Mucosa of stomach (tissue), 1 donor: ENCODE measurements around the gene SPDYE2B.
"Not testable (repeated sequence)": the region's sequence is repeated elsewhere in the genome, so short reads cannot be mapped to it uniquely, and the experiment has no call there.

ENCODE experiments used
- H3K27me3 ChIP-seq: one replicate; pipeline ENCODE4 v1.7.0; 2013; ENCODE audit warnings: mild to moderate bottlenecking, low read length; ENCODE audit not compliant: control insufficient read depth, insufficient read depth
- H3K36me3 ChIP-seq: one replicate; pipeline ENCODE4 v1.7.0; 2013; ENCODE audit warnings: low read length; ENCODE audit not compliant: control insufficient read depth, insufficient read depth
- H3K4me1 ChIP-seq: one replicate; pipeline ENCODE4 v1.7.0; 2013; ENCODE audit warnings: mild to moderate bottlenecking, low read length; ENCODE audit not compliant: control insufficient read depth, insufficient read depth
- H3K4me3 ChIP-seq: one replicate; pipeline ENCODE4 v1.7.0; 2013; ENCODE audit warnings: low read length
- H3K9ac ChIP-seq: one replicate; pipeline ENCODE4 v1.7.0; 2013; ENCODE audit warnings: mild to moderate bottlenecking, low read length, moderate library complexity
- H3K9me3 ChIP-seq: one replicate; pipeline ENCODE4 v1.7.0; 2013; ENCODE audit warnings: mild to moderate bottlenecking, low read length, moderate library complexity; ENCODE audit not compliant: control insufficient read depth
- donor health status: Pancreatic carcinoma.

SPDYE2B gene

GRCh38 chr7:102667523-102667922, 17.4 kb downstream of the SPDYE2B start:
- not testable (repeated sequence) for H3K9ac ChIP-seq, H3K27me3 ChIP-seq, H3K4me3 ChIP-seq, H3K4me1 ChIP-seq, H3K9me3 ChIP-seq, H3K36me3 ChIP-seq

- not testable (repeated sequence) for H3K27me3 ChIP-seq, H3K9ac ChIP-seq, H3K9me3 ChIP-seq, H3K4me1 ChIP-seq, H3K36me3 ChIP-seq, H3K4me3 ChIP-seq
Observed at GRCh38 chr7:102671166-102671955, 21.2 kb downstream of the SPDYE2B start, which contains the start of gene POLR2J2. TSS of gene POLR2J2 (minus strand) at chr7:102671663. CDS start at chr7:102671601, 62 bp downstream.

- H3K9me3 ChIP-seq, H3K9ac ChIP-seq, H3K4me3 ChIP-seq, H3K4me1 ChIP-seq, H3K27me3 ChIP-seq, H3K36me3 ChIP-seq: not testable (repeated sequence)
Observed at GRCh38 chr7:102671956-102672307, 21.8 kb downstream of the SPDYE2B start.

GRCh38 chr7:102673447-102674067, 23.4 kb downstream of the SPDYE2B start:
- not testable (repeated sequence) for H3K9me3 ChIP-seq, H3K36me3 ChIP-seq, H3K4me1 ChIP-seq, H3K27me3 ChIP-seq, H3K4me3 ChIP-seq, H3K9ac ChIP-seq

GRCh38 chr7:102675545-102675944, 25.4 kb downstream of the SPDYE2B start:
- not testable (repeated sequence) for H3K9ac ChIP-seq, H3K4me3 ChIP-seq, H3K36me3 ChIP-seq, H3K4me1 ChIP-seq, H3K9me3 ChIP-seq, H3K27me3 ChIP-seq

GRCh38 chr7:102680780-102681179, 30.7 kb downstream of the SPDYE2B start:
- H3K4me1 ChIP-seq, H3K9me3 ChIP-seq, H3K27me3 ChIP-seq, H3K9ac ChIP-seq, H3K4me3 ChIP-seq, H3K36me3 ChIP-seq: not testable (repeated sequence)

- not testable (repeated sequence) for H3K27me3 ChIP-seq, H3K9ac ChIP-seq, H3K4me3 ChIP-seq, H3K4me1 ChIP-seq, H3K36me3 ChIP-seq, H3K9me3 ChIP-seq
Observed at GRCh38 chr7:102682560-102682959, 32.4 kb downstream of the SPDYE2B start.

- H3K4me3 ChIP-seq, H3K36me3 ChIP-seq, H3K27me3 ChIP-seq, H3K4me1 ChIP-seq, H3K9me3 ChIP-seq, H3K9ac ChIP-seq: not testable (repeated sequence)
Observed at GRCh38 chr7:102688299-102689036, 38.3 kb downstream of the SPDYE2B start.

GRCh38 chr7:102689436-102690282, 39.5 kb downstream of the SPDYE2B start:
- H3K36me3 ChIP-seq, H3K27me3 ChIP-seq, H3K4me3 ChIP-seq, H3K9ac ChIP-seq, H3K4me1 ChIP-seq, H3K9me3 ChIP-seq: not testable (repeated sequence)

- H3K36me3 ChIP-seq, H3K9me3 ChIP-seq, H3K4me3 ChIP-seq, H3K27me3 ChIP-seq, H3K4me1 ChIP-seq, H3K9ac ChIP-seq: not testable (repeated sequence)
Observed at GRCh38 chr7:102690602-102691001, 40.5 kb downstream of the SPDYE2B start.

- not testable (repeated sequence) for H3K9me3 ChIP-seq, H3K36me3 ChIP-seq, H3K27me3 ChIP-seq, H3K4me1 ChIP-seq, H3K9ac ChIP-seq, H3K4me3 ChIP-seq
Observed at GRCh38 chr7:102694008-102694407, 43.9 kb downstream of the SPDYE2B start.

- not testable (repeated sequence) for H3K9me3 ChIP-seq, H3K4me1 ChIP-seq, H3K36me3 ChIP-seq, H3K4me3 ChIP-seq, H3K9ac ChIP-seq, H3K27me3 ChIP-seq
Observed at GRCh38 chr7:102695033-102695552, 45.0 kb downstream of the SPDYE2B start.
